Germinal center (tissue), 1 donor: ENCODE results near the gene TPI1.
"Not testable (repeated sequence)": the region's sequence is repeated elsewhere in the genome, so short reads cannot be mapped to it uniquely, and the experiment has no call there.

ENCODE experiments used
- DNase-seq: peaks from one replicate; pipeline ENCODE4 v3.0.0; 2012; ENCODE audit warnings: mixed read lengths, low spot score

Gene TPI1

GRCh38 chr12:6894321-6894720 lies 27.0 kb downstream of the TPI1 start:
- DNase-seq: no peak

GRCh38 chr12:6896846-6897435 lies 29.6 kb downstream of the TPI1 start:
- DNase-seq: no peak

GRCh38 chr12:6899427-6899826 lies 32.1 kb downstream of the TPI1 start:
- no peak for DNase-seq

GRCh38 chr12:6899837-6900519 lies 32.6 kb downstream of the TPI1 start:
- DNase-seq: no peak

- DNase-seq: no peak
Observed at GRCh38 chr12:6902448-6902847, 35.1 kb downstream of the TPI1 start.

GRCh38 chr12:6903722-6904121 lies 36.4 kb downstream of the TPI1 start:
- no peak for DNase-seq

GRCh38 chr12:6904280-6905276 lies 37.2 kb downstream of the TPI1 start, which contains the start of gene LRRC23:
Gene LRRC23 (plus strand): TSS chr12:6904822. CDS start chr12:6905634, 812 bp downstream.
- peak; percentile 94 for DNase-seq

- no peak for DNase-seq
Observed at GRCh38 chr12:6905414-6906040, 38.2 kb downstream of the TPI1 start.

- not testable (repeated sequence) for DNase-seq
Observed at GRCh38 chr12:6908141-6908540, 40.8 kb downstream of the TPI1 start.

GRCh38 chr12:6909421-6910145 lies 42.3 kb downstream of the TPI1 start:
- DNase-seq: no peak

- no peak for DNase-seq
Observed at GRCh38 chr12:6912164-6912935, 45.0 kb downstream of the TPI1 start.

GRCh38 chr12:6914246-6914946 lies 47.1 kb downstream of the TPI1 start, which contains the start of gene ENO2:
Gene ENO2 (plus strand): TSS chr12:6914580. CDS start chr12:6915833, 1,253 bp downstream.
- DNase-seq: peak; percentile 82

GRCh38 chr12:6914947-6915788 lies 47.8 kb downstream of the TPI1 start:
- DNase-seq: no peak

GRCh38 chr12:6915789-6916285 lies 48.5 kb downstream of the TPI1 start:
- no peak for DNase-seq

GRCh38 chr12:6916426-6917200 lies 49.3 kb downstream of the TPI1 start:
- DNase-seq: no peak

- no peak for DNase-seq
Observed at GRCh38 chr12:6917491-6918231, 50.3 kb downstream of the TPI1 start.

- no peak for DNase-seq
Observed at GRCh38 chr12:6919588-6919987, 52.3 kb downstream of the TPI1 start.
